Measurements from ENCODE around the gene SPINT2.

The SPINT2 gene

DNA sequence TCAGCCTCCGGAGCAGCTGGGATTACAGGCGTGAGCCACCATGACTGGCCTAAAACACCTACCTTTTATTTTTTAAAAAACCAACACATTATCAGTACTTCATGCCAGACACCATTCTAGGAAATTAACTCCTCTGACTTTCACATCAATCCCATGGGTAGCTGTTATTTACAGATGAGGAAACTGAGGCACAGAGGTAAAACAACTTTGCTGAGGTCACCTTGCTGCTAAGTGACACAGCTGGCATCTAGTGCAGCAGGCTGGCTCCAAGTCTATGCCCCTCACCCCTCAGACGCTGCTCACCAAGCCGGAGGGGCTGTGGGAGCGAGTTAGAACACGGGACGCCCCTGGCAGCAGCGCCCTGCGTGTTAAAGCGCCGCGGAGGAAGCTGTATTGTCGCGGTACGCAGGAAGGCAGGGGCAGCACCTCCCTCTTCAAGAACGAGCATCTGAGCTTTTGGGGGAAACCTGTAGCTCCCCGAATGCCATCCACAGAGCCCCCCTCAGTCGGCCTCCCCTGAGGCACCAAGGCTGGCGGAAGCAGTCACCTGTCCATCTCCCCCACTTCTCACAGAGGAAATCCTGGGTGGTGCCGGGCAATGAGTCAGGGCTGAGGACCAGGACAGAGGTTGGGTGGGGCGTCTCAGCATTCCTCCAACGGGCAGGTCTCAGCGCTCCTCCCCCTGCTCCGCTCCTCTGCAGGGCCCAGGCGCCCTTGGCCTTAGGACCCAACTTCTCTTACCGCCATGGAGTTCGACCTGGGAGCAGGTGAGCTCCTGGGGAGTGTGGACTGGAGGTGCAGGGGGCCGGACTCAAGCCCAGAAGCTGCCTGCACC lies 39.4 kb downstream of the SPINT2 start, which contains the start of gene C19orf33:
TSS of gene C19orf33 (plus strand) at position 735 of the 835 bp plus-strand sequence. CDS start at position 746, 11 bp downstream.
- no peak for DNase-seq

DNA sequence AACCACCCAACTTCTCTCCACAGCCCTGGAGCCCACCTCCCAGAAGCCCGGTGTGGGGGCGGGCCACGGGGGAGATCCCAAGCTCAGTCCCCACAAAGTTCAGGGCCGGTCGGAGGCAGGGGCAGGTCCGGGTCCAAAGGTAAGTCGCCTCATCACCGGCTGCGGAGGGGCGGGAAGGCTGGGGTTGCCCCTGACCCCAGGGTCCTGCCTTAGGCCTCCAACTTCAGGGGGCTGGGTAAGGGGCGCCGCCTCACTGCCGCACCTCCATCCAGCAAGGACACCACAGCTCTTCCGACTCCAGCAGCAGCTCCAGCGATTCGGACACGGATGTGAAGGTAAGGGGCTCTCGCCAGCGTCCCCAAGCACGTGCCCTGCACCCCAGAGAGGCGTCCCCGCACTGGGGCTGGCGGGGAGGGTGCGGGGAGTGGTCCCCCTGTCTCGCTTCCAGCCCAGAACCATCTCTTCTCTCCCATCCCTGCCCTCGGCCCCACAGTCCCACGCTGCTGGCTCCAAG lies 40.0 kb downstream of the SPINT2 start:
- no peak for DNase-seq

DNA sequence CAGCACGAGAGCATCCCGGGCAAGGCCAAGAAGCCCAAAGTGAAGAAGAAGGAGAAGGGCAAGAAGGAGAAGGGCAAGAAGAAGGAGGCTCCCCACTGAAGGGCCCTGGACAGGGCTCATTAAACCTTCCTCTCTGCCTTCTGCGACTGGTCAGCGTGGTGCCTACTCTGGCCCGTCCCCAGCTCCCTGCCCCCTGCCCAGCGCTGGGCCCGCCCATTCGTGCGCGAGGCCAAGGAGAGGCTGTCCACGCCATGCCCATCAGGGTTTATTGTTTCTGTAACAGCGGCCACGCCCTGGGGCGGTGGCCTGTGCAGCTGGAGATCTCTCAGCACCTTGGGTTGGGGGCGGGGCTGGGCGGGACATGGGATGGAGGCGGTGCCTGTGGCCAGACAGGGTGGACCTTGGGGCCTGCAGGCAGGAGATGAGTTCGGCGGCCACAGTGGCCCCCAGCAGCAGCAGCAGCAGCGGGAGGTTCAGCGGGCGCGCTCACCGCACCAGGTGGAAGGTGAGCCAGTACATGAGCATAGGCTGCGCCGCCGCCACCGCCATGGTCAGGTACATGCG lies 40.6 kb downstream of the SPINT2 start:
- no peak for DNase-seq

DNA sequence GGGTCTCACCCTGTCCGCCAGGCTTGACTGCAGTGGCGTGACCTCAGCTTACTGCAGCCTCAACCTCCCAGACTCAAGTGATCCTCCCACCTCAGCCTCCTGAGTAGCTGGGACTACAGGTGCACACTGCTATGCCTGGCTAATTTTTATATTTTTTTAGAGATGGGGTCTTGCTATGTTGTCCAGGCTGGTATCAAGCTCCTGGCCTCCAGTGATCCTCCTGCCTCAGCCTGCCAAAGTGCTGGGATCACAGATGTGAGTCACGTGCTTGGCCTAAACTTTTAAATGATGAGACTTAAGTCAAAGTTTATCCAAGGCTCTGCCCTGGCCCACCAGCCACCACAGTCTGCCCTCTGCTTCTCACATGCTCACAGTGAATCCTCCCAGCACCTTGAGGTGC lies 41.9 kb downstream of the SPINT2 start:
- no peak for DNase-seq

DNA sequence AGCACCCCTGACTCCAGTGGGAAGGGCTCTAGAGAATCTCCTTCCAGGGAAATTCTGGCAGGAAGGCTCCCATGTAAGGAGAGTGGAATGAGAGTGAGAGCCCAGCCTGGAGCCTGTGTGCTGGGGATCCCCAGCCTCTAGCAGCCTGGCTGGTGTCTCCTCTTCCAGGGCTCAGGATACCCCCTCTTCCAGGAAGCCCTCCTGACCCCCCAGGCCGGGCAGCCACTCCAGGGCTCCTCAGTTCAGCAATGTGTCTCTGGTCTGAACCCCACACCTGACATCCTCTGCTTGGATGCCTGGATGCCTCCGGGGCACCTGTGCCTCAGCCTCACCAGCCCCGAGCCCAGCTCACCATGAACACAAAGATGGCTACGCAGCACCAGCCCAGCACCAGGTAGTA lies 42.7 kb downstream of the SPINT2 start:
- no peak for DNase-seq

DNA sequence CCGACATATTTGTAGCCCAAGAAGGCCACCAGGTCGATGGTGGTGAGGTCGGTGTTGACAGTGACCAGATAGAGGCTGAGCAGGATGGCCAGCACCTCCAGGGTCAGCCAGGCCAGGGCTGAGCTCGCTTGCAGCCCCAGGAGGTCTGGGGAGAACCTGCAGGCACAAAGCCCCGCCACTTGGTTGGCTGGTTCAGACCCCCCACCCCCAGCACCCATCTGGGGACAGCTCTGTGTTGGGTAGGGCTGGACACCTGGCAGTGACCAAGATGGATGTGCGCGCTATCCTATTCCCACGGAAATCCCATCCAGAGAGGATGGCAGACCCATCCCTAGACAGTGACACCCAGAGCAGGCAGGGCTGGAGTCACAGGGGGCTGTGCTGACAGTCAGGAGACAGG lies 43.2 kb downstream of the SPINT2 start:
- DNase-seq, result no peak

DNA sequence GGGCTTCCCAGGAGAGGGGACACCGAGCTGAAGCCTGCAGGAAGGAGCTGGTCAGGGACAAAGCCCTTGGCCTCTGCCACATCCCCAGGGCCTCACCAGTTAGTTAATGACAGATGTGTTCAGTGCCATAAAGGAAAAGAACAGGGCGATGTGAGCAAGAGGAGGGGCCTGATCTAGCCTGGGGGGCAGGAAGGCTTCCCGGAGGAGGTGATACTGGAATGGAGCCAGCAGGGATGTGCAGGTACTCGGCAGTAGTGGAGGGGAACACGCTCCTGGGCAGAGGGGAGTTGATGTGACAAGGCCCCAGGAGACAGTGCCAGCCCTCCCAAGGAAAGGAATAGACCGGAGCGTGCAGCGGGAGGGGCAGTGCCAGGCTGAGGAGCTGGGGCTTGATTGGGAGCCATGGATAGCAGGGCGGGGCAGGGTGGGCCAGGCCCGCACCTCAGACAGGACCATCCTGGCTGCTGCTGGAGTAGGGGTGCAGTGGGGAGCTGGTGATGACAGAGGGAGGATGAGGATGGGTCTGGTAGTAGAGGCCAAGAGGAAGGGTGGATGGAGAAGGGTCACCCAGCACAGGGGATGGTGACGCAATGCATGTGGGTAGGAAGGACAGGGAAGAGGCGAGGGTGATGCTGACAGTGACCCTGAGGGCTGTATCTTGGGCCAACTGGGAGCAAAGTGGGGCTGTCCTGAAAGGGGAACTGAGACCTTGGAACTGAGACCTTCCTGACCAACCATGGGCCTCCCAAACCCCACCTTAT lies 43.8 kb downstream of the SPINT2 start:
- DNase-seq, result no peak

DNA sequence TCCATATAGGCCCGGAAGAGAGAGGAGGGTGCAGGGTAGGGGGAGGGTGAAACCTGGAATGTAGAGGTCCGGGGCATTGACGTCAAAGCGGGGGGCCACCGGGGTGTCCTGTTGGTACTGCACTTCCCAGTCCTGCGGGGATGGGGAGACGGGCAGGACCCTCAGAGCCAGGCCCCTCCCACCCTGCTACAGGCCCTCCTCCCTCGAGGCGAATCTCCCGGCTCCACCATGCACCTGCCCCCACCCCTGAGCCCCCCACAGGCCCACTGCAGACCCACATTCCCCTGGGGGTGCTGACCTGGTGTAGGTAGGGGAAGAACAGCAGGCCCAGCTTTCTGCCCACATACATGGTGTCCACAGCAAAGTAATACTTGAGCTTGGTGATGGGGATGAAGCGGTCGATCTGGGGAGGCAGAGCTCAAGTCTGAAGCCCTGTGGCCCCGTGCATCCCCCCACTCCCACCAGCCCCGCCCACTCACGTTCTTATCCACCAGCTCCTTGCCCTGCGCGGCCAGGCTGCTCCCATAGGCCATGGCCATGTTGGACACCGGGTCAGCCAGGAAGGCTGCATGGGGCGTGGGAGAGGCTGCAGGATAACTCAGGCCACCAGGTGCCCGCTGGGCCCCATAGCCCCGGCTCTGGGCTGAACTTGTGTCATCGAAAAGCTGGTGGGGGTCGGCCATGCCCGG lies 44.7 kb downstream of the SPINT2 start:
- no peak for DNase-seq

DNA sequence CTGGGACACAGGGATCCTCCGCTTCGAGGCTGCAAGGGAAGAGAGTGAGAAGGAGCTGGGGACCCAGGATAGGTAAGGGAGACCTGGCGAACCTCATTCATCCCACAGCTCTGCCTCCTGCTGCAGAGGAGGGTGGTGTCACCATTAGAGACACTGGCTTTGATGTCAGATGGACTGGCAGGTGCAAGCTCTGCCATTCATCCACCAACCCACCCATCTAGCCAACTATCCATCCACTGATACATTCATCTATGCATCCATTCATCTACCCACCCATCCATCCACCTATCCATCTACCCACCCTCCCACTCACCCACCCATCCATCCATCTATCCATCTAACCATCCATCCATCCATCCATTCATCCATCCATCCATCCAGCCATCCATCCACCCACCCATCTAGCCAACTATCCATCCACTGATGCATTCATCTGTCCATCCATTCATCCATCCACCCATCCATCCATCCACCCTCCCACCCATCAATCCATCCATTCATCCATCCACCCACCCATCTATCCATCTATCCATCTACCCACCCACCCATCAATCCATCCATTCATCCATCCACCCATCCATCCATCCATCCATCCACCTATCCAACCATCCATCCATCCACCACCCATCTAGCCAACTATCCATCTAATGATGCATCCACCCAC lies 45.4 kb downstream of the SPINT2 start:
- DNase-seq, result no peak

DNA sequence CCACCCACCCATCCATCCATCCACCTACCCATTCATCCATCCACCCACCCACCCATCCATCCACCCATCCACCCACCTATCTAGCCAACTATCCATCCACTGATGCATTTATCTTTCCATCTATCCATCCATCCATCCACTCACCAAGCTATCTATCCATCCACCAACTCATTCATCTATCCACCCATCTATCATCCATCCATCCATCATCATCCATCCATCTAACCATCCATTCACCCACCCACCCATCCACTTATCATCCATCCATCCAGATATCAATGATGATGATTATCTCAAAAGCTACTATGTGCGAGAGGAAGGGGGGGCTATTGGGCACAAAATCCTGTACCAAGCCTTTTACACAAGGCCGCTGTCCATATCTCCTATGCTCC lies 45.9 kb downstream of the SPINT2 start:
- no peak for DNase-seq

DNA sequence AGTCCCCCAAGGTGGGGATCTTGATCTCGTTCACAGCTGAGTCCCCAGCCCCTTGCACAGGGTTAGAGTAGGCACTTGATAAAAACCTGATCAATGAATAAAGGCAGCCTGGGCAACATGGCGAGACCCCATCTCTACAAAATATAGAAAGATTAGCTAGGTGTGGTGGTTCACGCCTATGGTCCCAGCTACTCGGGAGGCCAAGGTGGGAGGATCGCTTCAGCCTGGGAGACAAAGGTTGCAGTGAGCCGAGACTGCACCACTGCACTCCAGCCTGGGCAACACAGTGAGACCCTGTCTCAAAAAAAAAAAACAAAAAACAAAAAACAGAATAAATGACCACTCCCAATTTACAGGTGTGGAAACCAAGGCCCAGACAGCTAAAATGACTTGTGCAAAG lies 46.6 kb downstream of the SPINT2 start:
- no peak for DNase-seq

DNA sequence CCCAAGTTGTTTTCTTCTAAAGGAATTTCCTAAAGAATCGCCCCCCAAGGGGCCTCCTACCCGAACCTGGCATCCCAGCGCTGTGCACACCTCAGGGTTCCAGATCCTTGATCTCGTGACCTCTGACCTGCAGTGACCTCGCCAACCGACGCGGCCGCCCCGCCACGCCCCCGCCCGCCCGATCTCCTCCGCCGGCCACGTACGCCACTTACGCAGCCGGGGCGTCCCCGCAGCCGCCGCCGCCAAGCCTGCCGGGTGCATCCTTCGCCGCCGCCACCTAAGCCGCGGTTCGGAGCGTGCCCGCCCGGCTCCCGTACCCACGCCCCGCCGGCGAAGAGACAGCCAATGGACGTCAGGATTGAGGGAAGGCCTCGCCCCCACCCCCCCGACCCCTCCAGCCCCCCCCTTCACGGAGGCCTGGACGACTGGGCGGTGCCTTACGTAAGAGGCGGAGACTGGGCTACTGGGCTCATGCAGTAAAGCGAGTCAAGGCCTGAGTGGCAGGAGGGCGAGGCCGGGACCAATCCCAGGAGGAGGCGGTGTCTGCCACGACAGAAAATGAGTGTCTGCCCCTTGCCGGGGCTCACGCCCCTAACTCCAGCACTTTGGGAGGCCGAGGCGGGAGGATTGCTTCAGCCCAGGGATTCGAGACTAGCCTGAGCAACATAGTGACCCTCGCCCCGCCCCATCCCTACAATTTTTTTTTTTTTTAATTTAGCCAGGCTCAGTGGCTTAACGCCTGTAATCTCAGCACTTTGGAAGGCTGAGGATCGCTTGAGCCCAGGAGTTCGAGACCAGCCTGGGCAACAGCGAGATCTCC lies 51.5 kb downstream of the SPINT2 start, which contains the start of gene YIF1B:
TSS of gene YIF1B (minus strand) at position 291 of the 820 bp plus-strand sequence. CDS start at position 261, 30 bp downstream.
- DNase-seq, result peak; percentile 96

DNA sequence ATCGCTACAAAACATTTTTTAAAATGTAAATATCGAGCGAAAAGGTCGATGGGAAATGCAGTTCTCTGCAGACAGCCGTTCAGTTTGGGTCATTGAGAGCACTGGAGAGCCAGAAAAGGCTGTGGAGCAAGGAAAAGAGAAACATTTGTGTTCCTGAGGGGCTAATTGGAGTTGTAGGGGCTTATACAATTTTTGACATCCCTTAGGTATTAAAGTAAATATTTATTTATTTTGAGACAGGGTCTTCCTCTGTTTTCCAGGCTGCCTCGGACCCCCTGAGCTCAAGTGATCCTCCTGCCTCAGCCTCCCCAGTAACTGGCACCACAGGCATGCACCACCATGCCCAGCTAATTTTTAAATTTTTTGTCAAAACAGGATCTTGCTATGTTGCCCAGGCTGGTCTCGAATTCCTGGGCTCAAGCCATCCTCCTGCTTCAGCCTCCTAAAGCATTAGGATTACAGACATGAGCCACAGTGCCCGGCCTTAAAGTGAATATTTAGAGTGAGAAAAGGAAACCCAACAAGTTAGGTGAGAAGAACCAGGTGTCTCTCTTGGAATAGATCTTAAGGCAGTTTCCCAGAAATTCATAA lies 52.2 kb downstream of the SPINT2 start:
- DNase-seq, result no peak

DNA sequence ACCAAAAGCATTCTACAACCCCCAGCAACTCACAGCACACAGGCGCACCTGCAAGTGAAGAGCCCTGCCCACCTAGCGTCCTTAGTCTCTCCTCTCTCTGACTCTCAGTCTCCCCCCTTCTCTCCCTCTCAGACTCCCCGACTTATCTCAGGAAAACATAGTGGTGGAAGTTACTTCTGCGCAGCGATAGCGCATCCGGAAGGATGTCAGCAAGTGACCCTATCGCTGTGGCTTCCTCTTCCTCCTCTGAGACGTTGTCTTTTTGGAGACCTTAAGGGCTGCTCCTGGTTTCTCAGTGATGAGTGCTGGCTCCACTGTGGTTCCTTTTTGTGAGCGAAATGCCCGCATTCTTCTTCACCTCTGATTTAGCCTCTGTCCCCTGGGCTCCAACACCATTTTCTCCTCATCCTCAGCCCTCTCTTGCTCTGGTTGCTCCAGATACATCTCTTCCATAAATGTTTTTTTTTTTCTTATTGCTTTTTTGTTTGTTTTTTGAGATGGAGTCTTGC lies 52.8 kb downstream of the SPINT2 start:
- no peak for DNase-seq

DNA sequence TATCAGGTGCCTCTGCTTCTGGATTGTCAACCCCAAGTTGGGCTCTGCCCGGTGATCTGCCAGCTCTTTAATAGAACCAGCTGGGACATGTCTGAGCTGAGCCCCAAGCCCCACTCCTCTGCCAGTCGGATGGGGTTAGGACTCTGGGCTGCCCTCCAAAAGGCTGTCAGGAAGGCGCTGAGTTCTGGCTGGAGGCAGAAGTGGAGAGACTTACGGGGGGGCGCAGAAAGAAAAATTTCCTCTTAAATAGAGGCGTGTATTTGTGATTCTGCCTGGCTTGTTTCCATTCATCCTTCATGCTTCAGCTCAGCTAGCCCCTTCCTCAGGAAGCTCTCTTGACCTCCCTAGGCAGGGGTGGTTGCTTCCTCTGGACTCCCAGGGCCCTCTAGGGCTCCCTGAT lies 54.3 kb downstream of the SPINT2 start:
- no peak for DNase-seq

DNA sequence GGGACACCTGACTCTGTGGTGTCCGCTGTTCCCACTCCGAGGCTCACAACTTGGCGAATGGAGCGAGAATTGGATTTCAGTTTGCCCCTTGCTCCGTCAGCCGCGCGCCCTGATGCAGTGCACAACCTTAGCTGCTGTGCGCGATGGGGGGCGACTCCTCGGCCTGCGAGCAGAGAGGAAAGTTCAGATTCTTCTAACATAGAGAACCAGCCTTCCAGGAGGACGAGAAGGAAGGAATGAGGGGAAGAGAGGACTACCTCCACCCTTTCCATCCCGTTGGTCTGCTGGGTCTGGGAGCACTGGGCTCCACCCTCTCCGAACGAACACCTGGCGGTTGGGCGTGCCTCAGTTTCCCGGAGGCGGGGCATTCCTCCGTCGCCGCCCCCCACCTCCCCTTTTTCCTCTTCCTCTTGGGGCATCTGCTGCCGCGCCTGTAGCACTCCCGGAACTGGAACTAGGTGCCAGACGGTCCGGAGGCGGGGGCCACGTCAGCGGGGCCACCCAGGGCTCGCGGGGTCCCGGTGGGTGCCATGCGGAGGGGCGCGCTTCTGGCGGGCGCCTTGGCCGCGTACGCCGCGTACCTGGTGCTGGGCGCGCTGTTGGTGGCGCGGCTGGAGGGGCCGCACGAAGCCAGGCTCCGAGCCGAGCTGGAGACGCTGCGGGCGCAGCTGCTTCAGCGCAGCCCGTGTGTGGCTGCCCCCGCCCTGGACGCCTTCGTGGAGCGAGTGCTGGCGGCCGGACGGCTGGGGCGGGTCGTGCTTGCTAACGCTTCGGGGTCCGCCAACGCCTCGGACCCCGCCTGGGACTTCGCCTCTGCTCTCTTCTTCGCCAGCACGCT lies 55.3 kb downstream of the SPINT2 start, which contains the start of gene KCNK6:
TSS of gene KCNK6 (plus strand) at position 425 of the 838 bp plus-strand sequence. CDS start at position 531, 106 bp downstream.
- no peak for DNase-seq

DNA sequence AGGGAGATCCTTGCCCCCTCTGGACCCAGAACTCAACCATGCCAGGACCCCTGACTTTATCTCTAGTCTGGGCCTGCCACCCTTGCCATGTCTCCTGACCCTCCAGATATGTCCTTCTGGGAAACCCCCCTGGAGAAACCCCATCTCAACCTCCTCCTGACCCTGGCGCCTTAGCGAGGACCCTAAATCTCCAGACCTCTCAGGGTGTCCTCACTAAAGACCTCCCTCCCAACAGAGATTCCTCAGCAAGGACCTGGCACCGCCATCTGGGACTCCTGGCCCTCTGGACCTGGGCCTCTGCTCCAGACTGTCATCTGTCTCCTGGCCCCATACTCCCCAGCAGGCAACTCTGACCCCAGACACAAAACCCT lies 56.6 kb downstream of the SPINT2 start:
- DNase-seq, result no peak

DNA sequence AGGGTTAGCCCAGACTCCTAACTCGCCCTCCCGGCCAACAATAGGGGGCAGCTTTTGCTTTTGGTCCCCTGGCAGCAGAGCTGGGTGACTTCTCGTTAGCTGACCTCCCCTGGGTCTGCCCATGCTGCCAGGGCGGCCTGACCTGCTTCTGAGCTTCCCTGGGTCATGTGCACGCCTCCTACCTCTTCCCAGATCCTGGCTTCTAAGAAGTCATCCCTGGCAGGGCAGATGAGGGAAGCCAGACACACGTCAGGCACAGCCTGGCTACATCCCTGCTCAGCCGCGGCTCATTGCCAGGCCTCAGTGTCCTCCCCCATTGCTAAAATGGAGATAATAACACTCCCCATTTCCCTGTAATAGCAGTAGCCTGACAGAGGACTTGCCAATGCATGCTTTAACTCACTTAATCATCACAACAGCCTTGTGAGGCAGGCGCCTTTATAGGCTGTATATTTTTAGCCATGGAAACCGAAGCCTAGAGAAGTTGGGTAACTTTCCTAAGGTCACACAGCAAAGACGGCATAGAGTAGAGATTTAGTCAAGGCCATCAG lies 57.3 kb downstream of the SPINT2 start:
- DNase-seq, result no peak

DNA sequence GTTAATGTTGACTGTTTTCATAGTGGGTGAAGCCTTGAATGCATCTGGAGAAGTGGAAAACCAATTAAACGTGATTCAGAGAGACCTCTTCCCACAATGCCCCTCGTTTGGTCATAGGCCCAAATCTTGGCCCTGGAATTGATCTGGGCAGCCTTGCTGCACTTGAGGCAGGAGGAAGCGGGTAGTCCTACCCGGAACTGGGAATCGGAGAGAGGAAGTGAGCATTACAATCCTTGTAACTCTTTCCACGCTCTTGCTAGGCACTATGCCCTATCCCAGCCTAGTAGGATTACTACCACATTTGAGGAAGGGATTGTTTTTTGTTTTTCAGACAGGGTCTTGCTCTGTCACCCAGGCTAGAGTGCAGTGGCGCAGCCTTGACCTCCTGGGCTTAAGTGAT lies 58.9 kb downstream of the SPINT2 start:
- no peak for DNase-seq
